T1000 (cell line): ENCODE measurements around the gene SLC35F3.

Experiments used
- DNase-seq: peaks from one replicate; lab custom pipeline; 2025; ENCODE audit warnings: mixed read lengths; lab: John Stamatoyannopoulos, UW

Gene SLC35F3

DNA sequence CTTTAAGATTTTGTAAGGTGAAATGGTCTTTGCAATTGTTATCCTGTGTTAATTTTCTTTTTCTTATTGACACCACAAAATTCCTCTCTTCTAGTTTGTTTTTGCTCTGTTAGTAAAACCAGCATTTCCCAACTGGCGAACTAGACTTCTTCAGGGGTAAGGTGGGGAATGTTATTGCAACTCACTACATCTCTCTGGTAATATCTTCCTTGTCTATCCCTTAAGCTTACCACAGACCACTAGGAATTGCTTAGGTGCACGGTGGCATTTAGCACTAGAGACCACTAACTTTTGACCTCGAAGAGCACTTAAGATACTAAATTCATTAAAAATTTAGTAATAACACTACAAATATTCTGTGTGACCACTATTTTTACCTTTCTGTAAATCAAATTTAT is 464.6 kb downstream of the SLC35F3 start:
- no peak for DNase-seq

DNA sequence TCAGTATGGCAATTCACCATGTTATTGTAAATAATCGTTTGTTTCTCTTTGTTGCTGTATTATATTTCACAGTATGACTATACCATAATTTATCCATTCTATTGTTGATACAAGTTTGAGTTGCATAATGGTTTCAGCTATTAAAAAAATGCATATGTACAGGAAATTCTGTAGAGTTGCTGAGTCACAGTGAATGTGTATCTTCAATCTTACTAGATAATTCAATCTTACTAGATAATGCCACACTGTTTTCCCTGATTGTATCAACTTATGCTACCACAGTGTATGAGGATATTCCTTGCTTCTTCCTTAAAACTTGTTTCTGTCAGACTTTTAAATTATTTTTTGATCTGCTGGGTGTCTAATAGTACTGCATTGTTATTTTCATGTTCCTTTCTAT is 465.3 kb downstream of the SLC35F3 start:
- no peak for DNase-seq

DNA sequence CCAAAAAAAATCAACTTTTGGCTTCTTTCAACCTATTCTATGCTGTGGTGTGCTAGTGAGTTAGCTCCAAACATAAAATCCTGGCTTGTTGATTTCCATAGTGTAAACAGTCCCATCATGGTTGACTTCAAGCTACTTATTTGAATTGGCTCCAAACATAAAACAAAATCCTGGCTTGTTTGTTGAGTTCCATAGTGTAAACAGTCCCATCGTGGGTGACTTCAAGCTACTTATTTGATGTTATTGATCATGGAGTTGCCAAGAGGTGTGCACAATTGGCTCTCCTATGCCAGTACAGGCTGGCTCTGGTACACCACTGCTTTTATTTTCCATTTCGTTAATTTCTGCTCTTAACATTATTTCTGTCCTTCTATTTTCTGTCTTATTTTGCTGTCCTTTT is 466.9 kb downstream of the SLC35F3 start:
- DNase-seq: no peak

DNA sequence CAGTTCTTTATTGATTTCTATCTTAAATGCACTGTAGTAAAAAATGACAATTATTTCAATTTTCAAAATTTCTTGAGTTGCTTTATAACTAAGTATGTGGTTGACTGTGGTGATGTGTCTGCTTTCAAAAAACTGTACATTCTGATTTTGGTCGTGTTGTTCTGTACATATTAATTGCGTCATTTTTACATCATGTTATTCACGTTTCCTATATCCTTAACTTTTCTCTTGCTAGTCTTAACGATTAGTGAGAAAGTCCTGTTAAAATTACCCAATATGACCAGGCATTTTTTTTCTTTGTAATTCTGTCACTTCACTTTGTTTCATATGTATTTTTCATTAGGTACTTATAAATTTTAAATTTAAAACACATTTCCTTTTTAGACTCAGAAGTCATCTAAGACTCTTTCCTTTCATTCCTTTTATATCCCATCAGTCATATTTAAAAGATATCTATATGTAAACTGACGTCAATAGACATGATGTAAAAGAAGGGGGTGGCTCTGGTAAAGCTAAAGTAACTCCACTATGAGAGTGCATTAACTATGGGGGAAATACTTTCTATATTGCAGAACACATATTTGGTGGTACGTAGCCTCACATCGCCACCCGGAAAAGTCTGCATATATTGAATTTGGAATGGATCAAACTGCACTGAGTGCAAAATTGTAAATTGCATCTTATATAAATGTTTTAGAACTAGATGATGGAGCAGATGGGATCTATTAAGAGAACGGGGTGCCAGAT is 467.7 kb downstream of the SLC35F3 start:
- no peak for DNase-seq

DNA sequence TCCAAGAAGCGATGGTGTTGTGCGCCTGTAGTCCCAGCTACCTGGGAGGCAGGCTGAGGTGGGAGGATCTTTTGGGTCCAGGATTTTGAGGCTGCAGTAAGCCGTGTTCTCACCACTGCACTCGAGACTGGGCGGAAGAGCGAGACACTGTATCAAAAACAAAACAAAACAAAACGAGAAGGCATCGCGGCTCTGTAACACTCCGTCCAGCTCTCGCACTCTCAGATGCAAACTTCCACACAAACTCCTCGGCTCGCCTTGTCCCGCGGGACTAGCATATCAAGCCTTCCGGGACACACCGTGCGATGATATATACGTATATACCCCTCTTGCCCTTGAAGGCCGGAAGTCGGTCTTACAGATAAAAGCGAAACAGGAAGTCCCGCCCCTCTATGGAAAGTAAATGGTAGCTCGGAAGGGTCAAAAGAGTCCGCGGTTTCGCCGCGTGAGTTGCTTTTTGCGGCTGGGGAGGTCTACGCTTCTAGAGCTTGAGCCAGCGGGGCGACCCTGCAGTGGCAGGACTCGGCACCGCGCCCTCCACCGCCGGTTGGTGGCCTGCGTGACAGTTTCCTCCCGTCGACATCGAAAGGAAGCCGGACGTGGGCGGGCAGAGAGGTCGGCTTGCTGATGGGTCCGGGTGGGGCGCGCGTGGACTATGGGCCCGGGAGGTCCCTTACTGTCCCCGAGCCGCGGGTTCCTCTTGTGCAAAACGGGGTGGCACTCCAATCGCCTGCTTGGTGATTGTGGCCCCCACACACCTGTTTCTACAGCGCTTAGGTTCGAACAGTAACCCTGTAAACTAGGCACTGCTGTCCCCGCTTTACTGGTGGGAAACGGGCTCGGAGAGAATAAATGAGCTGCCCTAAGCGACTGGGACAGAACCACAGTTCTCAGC is 468.8 kb downstream of the SLC35F3 start, which contains the start of gene COA6:
Gene COA6, plus strand, starts transcription at position 393 of the 895 bp plus-strand sequence. Its CDS starts 11 bp downstream, at position 404.
- DNase-seq: peak; percentile 85

DNA sequence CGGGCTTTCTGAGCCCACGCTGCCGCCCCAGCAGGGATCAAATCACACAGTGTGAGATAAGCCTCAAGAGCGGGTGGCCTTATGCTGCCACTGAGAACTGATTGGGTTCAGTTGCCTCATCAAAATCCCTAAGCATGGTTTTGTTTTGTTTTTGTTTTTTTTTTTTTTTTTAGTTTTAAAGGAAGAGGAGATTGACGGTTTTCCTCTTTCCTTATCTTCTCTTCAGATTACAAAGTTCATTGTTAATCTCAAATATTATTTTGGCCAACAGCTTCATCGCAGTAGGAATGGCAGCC is 469.4 kb downstream of the SLC35F3 start:
- DNase-seq: no peak
